ENCODE measurements around the gene VPS8. TPM values are rescaled to one million over a fixed set of nuclear protein-coding genes. Genes with fewer than 3 reads are reported as not detected.

Gene VPS8
- total and polyA plus RNA-seq, 9 of the 15 experiments (the other 6 are each of a cell fraction or from before 2014, with no cell fraction given) = 7.2 to 41.0 (median 28.3) TPM

GRCh38 chr3:184836090-184836822, 24.3 kb downstream of the VPS8 start:
- H2AFZ ChIP-seq (ENCODE audit: low read depth, low read length) = no peak overlapping the region
- H3K36me3 ChIP-seq (ENCODE audit: control insufficient read depth, insufficient read depth, low read length) = peaks cover 33% of the 10 kb centered on the region
- no peaks in the 10 kb centered on the region for H4K20me1 ChIP-seq (replicated peaks; ENCODE audit: control insufficient read depth, insufficient read depth, low read length)
- no peak for TF ChIP-seq KLF16 (IDR thresholded peaks at IDR 0.05)
- TF ChIP-seq JUN (IDR thresholded peaks at IDR 0.05; ENCODE audit: borderline replicate concordance, low read depth, low read length) = no peak
- TF ChIP-seq JUN (CRISPR knock-in tag; IDR thresholded peaks at IDR 0.05; ENCODE audit: borderline replicate concordance) = no peak
- intact Hi-C loops (cut with micrococcal nuclease) = no loop called here
- no peak overlapping the region for H3K9ac ChIP-seq (ENCODE audit: insufficient read depth in 1 of 2, low read depth in 2 of 2, low read length in 2 of 2)
- ATAC-seq (no peak), FAIRE-seq (no peak), DNase-seq (ENCODE audit: extremely low read depth in 1 of 4, low spot score in 3 of 4) (no peak)
- H3K79me2 ChIP-seq (ENCODE audit: control insufficient read depth, insufficient read depth, low read length) = no peaks in the 10 kb centered on the region
- no peak overlapping the region for H3K4me2 ChIP-seq (ENCODE audit: insufficient read depth, low read length)
- WGBS (ENCODE audit: insufficient coverage, low coverage, missing lambda C conversion rate) = 53% methylated on average over 2 of the region's 2 CpGs
- in situ Hi-C loops (cut with MboI) = no loop called here
- no peaks in the 10 kb centered on the region for H3K4me1 ChIP-seq (replicated peaks in 1 of 2; ENCODE audit: control insufficient read depth in 2 of 2, insufficient read depth in 2 of 2, low read length in 2 of 2)
- H3K9me1 ChIP-seq (ENCODE audit: control insufficient read depth, insufficient read depth, low read length) = no peaks in the 10 kb centered on the region
- no peaks in the 10 kb centered on the region for H3K9me3 ChIP-seq (replicated peaks; ENCODE audit: control insufficient read depth, insufficient read depth, low read depth, low read length)
- CTCF ChIA-PET (ENCODE audit: low intra/inter-chr PET ratio) = no interaction called here
- H3K27me3 ChIP-seq (ENCODE audit: control insufficient read depth in 2 of 2, insufficient read depth in 2 of 2, low read length in 2 of 2) = no peaks in the 10 kb centered on the region
- POLR2A ChIA-PET = interaction anchor here (0.6 kb wide), 1 partner anchor 12 kb away, joined by 3 read pairs; no protein-coding TSS in a partner anchor
- H3K4me3 ChIP-seq = no peak overlapping the region
- no TSS peak for BruUV-seq (replicated peaks)
- H3K27ac ChIP-seq (ENCODE audit: extremely low read depth, low read depth, low read length) = no peak overlapping the region

- ChIA-PET POLR2A (no interaction called here), CTCF (ENCODE audit: low intra/inter-chr PET ratio) (no interaction called here)
- WGBS (ENCODE audit: insufficient coverage, low coverage, missing lambda C conversion rate) = 50% methylated on average over 1 of the region's 1 CpG
- Histone ChIP-seq H3K9me3 (replicated peaks; ENCODE audit: control insufficient read depth, insufficient read depth, low read depth, low read length) (no peaks in the 10 kb centered on the region), H3K9ac (ENCODE audit: insufficient read depth in 1 of 2, low read depth in 2 of 2, low read length in 2 of 2) (no peak overlapping the region), H3K27ac (ENCODE audit: extremely low read depth, low read depth, low read length) (no peak overlapping the region), H3K27me3 (ENCODE audit: control insufficient read depth in 2 of 2, insufficient read depth in 2 of 2, low read length in 2 of 2) (no peaks in the 10 kb centered on the region), H3K79me2 (ENCODE audit: control insufficient read depth, insufficient read depth, low read length) (no peaks in the 10 kb centered on the region), H3K9me1 (ENCODE audit: control insufficient read depth, insufficient read depth, low read length) (no peaks in the 10 kb centered on the region), H4K20me1 (replicated peaks; ENCODE audit: control insufficient read depth, insufficient read depth, low read length) (no peaks in the 10 kb centered on the region), H3K4me1 (replicated peaks in 1 of 2; ENCODE audit: control insufficient read depth in 2 of 2, insufficient read depth in 2 of 2, low read length in 2 of 2) (no peaks in the 10 kb centered on the region), H2AFZ (ENCODE audit: low read depth, low read length) (no peak overlapping the region), H3K4me3 (no peak overlapping the region), H3K36me3 (ENCODE audit: control insufficient read depth, insufficient read depth, low read length) (peaks cover 4% of the 10 kb centered on the region; the same call in 1 of the 3 replicates), H3K4me2 (ENCODE audit: insufficient read depth, low read length) (no peak overlapping the region)
- intact Hi-C loops (cut with micrococcal nuclease) = no loop called here
- no peak for DNase-seq (ENCODE audit: extremely low read depth in 1 of 4, low spot score in 3 of 4)
- no peak for FAIRE-seq
- no peak for ATAC-seq
- no TSS peak for BruUV-seq (replicated peaks)
- in situ Hi-C loops (cut with MboI) = no loop called here
- TF ChIP-seq KAT8 (IDR thresholded peaks at IDR 0.05; ENCODE audit: low read depth) (no peak), EHMT2 (IDR thresholded peaks at IDR 0.05) (no peak), RBM15 (IDR thresholded peaks at IDR 0.05; ENCODE audit: insufficient read depth, low read length) (no peak), IFI16 (CRISPR knock-in tag; IDR thresholded peaks at IDR 0.05) (no peak), ZFP30 (CRISPR knock-in tag; IDR thresholded peaks at IDR 0.05; ENCODE audit: borderline replicate concordance) (no peak)
- TF ChIP-seq, protein P1, sequence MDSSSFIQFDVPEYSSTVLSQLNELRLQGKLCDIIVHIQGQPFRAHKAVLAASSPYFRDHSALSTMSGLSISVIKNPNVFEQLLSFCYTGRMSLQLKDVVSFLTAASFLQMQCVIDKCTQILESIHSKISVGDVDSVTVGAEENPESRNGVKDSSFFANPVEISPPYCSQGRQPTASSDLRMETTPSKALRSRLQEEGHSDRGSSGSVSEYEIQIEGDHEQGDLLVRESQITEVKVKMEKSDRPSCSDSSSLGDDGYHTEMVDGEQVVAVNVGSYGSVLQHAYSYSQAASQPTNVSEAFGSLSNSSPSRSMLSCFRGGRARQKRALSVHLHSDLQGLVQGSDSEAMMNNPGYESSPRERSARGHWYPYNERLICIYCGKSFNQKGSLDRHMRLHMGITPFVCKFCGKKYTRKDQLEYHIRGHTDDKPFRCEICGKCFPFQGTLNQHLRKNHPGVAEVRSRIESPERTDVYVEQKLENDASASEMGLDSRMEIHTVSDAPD (CRISPR knock-in tag; IDR thresholded peaks at IDR 0.05) = no peak
- TF ChIP-seq, protein P2, sequence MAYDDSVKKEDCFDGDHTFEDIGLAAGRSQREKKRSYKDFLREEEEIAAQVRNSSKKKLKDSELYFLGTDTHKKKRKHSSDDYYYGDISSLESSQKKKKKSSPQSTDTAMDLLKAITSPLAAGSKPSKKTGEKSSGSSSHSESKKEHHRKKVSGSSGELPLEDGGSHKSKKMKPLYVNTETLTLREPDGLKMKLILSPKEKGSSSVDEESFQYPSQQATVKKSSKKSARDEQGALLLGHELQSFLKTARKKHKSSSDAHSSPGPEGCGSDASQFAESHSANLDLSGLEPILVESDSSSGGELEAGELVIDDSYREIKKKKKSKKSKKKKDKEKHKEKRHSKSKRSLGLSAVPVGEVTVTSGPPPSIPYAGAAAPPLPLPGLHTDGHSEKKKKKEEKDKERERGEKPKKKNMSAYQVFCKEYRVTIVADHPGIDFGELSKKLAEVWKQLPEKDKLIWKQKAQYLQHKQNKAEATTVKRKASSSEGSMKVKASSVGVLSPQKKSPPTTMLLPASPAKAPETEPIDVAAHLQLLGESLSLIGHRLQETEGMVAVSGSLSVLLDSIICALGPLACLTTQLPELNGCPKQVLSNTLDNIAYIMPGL (CRISPR knock-in tag; IDR thresholded peaks at IDR 0.05) = no peak
These were observed 30.5 kb downstream of the VPS8 start for GRCh38 chr3:184842433-184842832.

All from K562 (cell line).